OCI-M2 (cell line): ENCODE results near the gene CDS1.
"Not testable (repeated sequence)": the region's sequence is repeated elsewhere in the genome, so short reads cannot be mapped to it uniquely, and the experiment has no call there.

ENCODE experiments used
- DNase-seq: peaks from one replicate; lab custom pipeline; 2025; ENCODE audit not compliant: unreplicated experiment; lab: John Stamatoyannopoulos, UW

The CDS1 gene

DNA sequence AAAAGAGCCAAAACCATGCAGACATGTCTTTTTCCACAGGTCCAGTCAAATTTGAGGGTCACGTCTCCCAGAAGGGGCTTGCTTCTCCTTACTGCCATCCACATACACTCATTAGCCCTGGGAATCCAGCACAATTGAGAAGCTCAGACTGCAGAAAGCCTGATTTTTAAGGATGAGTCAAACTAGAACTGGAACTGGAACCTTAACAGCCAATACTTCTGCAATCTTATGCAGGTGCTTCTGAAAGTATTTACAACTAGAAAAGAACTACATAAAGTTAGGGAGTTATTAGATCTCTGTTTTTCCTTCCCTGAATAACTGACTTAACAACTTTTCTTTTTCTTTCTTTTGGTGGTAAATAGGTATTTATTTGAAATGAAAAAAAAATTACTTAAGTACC is 86.3 kb downstream of the CDS1 start:
- no peak for DNase-seq

DNA sequence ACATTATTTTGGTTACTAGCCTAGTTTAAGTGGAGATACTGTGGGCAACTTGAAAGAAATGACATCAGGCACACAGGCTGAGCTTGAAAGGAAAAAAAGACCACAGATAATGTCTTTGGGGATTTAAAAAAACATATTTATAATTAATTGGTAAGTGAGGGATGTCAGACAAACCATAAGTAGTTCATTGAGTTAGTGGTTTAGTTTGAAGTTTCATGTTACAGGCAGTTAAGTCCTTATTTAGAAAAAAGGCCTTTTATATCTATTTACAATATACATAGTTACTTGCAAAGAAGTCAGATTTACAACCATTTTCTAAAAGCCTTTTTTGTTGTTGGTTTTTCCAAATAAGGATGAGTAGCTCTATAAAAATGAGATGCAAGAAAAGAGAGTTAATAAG is 89.2 kb downstream of the CDS1 start:
- DNase-seq = no peak

GRCh38 chr4:84673475-84674240 is 90.7 kb downstream of the CDS1 start:
- no peak for DNase-seq

DNA sequence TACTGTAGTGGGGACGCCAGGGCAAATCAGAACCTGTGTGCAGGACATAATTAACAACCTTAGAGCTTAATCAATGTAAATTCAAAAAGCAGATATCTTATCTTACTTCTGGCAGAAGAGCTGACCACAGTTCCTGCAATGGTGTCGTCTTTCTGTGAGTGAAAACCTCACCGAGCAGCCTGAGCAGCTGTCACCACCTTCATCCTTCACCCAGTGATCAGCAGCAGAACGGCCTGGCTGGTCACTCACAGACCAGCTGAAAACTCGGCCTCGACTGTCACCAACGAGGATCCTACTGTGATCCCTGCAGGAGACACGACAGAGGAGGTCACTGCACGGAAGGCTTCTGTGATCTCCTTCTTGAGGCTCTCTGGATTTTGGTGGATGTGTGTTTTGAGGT is 94.2 kb downstream of the CDS1 start:
- DNase-seq = no peak

GRCh38 chr4:84677995-84678394 is 95.1 kb downstream of the CDS1 start:
- DNase-seq = no peak

DNA sequence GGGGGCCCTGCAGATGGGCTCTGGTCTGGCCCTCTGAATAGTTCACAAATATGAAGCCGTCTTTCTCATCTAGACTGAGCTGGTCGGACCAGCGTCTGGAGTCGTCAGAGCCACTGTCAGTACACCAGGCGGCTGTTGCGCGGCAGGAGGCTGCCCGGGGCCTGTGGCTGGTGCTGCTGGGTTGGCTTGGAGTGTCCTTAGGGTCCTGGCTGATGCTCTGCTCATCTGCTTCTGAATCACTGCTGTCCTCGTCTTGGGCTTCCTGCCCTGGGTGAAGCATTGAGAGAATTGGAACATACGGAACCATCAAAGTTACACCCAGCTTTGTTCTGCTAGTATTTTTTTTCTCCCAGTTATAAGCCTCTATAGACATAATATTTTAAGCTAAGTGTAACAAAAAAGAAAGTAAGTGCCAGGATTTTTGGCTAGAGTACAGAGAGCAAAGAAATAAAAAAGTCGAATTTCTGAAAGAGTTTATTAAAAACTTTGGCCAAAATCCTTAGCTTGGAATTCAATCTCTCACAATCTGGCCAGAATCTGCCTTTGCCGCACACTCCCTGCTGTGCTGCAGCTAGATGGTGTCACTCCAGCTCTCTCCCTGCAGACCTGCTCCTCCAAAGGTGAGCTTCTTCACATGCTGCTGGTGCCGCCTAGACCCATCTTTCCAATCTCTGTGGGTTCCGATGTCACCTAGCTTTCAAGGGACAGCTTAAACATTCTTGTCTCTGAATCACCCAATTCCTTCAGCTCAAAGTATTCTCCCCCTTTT is 96.2 kb downstream of the CDS1 start:
- no peak for DNase-seq

GRCh38 chr4:84680956-84681355 is 98.0 kb downstream of the CDS1 start:
- no peak for DNase-seq

DNA sequence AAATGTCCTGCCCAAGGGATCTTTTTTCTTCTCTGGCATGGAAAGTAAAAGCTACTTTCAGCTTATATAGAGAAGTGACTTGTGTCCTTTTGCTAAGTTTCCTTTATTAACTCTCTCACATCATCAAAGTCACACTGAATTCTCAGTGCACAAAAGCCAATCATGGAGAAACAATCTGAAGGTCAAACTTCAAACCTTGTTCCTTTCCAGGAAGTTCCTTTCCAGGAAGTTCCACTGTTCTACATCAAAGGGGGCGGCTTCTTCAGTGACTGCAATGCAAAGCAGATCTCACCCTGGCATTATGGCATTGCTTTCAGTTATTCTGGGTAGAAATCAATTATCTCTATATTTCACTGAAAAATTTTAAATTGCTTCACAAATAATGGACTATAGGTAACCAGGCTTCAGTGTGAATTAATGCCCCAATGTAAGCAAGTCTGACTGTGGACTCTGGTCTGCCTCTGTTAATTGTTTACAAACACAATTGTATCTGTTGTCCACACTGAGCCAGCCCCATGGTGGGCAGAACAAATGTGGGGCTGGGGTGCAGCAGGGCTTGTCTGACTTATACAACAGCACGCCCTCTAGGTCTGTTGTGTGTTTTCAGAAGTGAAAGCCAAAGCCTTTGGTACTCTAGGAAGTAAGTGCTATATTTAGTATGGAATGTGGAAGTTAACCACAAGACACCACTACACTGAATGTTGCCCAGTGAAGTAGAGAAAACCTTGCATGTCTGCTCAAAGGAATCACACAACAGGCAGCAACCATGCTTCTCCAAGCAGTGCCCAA is 98.8 kb downstream of the CDS1 start:
- DNase-seq = no peak

DNA sequence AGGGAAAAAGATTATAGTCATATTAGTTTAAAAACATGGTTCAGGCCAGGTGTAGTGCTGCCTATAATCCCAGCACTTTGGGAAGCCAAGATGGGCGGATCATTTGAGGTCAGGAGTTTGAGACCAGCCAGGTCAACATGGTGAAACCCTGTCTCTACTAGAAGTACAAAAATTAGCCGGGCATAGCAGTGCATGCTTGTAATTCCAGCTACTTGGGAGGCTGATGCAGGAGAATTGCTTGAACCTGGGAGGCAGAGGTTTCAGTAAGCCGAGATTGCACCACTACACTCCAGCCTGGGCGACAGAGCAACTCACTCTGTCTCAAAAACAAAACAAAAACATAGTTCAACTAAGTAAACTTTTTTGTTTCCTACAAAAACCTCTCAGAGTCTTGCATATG is 99.7 kb downstream of the CDS1 start:
- not testable (repeated sequence) for DNase-seq

- DNase-seq = no peak
Observed at GRCh38 chr4:84683064-84683850, 100.3 kb downstream of the CDS1 start.

DNA sequence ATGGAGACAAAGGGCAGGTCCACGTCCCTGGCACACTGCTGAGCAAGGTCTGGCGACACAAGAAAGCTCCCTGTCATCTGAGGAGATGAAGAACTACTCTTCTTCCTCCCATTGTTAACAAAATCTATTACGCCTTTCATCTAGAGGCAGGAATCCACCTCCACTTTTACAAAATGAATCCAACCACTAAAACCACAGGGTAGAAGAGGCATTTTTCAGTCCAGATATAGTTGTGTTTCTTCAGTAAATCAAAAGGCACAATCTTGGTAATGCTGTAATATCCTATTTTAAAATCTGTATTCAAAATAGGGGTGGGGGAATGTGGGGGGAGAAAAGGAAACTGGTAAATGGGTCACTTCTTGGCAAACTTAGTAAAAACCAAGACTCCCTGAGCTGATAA is 101.4 kb downstream of the CDS1 start:
- no peak for DNase-seq

- no peak for DNase-seq
Observed at GRCh38 chr4:84685105-84685504, 102.2 kb downstream of the CDS1 start.

DNA sequence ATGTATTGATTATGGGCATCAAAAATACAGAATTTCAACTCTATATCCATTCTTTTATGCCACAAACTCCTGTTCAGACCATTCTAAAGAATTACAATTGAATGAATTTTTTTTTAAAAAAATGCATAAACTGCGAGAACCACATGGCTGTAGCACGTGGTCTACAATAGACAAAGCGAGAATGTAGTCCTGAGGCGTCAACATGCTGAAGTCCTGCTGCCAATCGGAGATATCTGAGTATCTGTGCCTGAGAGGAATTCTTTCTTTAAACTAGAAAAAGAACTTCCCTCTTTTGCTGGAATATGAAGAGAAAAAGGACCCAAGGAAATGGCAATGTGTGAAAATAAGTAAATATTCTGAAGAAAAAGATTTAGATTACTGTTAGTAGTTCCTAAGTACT is 105.7 kb downstream of the CDS1 start:
- no peak for DNase-seq

GRCh38 chr4:84689197-84689596 is 106.3 kb downstream of the CDS1 start:
- DNase-seq = no peak

DNA sequence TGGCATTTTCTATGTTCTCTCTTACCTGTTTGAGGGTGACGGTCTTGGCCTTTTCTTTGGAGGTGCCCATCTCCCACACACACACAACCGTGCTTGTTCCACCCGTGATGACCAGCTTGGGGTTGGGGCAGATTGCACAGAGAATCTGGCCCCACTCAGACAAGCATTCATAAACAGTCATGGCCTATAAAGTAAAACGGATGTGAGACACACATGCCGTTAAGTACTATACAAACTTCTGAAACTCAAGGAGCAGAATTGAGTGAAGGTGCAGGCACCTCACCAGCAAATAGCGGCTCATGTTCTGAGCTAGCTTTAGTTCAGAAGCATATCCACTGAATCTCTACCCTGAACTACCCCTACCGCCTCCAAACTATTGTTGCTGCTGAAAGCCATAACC is 107.6 kb downstream of the CDS1 start:
- DNase-seq = no peak

- DNase-seq = no peak
Observed at GRCh38 chr4:84691170-84691691, 108.3 kb downstream of the CDS1 start.

DNA sequence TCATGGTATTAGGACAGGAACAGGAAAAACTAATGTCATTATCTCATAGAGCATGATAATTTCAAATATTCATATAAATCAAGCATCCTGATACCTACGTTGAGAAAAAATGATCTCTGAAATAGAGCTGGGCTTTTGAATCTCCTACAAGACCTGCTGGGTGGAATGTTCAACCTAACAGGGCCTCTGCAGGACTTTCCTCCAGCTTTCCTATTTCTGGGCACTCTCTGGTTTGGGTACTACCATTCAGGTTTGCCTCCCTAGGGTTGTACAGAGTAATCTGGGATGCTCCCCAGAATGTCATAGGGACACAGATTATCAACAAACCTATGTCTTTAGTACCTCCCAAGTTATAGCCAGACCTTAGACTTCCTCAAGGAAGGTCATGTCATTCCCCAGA is 108.9 kb downstream of the CDS1 start:
- DNase-seq = no peak

DNA sequence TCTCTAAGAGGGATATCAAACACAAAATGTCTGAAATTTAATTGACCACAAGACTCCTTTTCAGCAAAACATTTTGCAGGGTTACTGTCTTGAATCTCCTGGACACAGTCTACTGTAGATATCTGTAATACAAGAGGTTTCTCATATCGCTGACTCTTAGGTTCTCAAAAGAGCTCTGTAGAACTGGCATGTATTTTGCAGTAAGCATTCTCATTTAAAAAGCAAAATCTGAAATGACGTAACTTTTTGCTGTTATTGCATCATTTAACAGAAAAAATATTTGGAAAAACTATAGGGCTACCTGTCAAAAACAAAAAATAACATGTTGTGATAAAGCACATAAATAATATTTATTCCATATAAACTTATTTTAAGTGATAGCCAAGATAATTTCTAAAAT is 114.2 kb downstream of the CDS1 start:
- no peak for DNase-seq

GRCh38 chr4:84697615-84698201 is 114.8 kb downstream of the CDS1 start:
- no peak for DNase-seq

DNA sequence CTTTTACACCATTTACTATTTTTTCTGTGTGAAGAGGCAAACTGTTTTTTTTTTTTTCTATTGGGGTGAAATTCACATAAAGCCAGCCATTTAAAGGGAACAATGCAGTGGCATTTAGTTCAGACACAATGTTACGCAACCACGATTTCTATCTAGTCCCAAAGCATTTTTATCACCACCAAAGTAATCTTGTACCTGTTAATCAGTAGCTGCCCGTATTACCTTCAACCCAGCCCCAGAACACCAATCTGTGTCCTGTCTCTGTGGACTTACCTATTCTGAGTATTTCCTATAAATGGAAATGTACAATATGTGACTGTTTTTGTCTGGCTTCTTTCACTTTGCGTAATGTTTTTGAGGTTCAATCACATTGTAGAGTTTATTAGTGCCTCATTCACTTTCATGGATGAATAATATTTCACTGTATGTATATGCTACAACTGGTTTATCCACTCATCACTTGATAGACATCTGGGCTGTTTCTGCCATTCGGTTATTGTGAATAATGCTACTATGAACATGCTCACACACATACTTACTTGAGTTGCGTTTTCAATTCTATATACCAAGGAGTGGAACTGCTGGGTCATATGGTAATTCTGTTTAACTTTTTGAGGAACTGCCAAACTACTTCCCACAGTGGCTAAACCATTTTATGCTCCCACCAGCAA is 116.2 kb downstream of the CDS1 start:
- DNase-seq = no peak
